H9 (cell line): ENCODE results near the gene ACVR1B. TPM values are rescaled to one million over a fixed set of nuclear protein-coding genes. Genes with fewer than 3 reads are reported as not detected.

Experiments used
- DNase-seq: peaks from one replicate; pipeline ENCODE4 v3.0.0-alpha.2; 2017
- H2AFZ ChIP-seq: one replicate; pipeline ENCODE4 v1.6.1; 2013; ENCODE audit warnings: mild to moderate bottlenecking, low read length, control low read depth, moderate library complexity
- H2AK5ac ChIP-seq: 2 replicates; pipeline ENCODE4 v1.6.1; 2013; ENCODE audit warnings: low read length, control low read depth, mixed read lengths; ENCODE audit not compliant: insufficient read length
- H2BK120ac ChIP-seq: one replicate; pipeline ENCODE4 v1.6.1; 2013; ENCODE audit warnings: low read depth, mild to moderate bottlenecking, low read length, control low read depth, inconsistent platforms; ENCODE audit not compliant: poor library complexity, severe bottlenecking
- H2BK12ac ChIP-seq: 2 replicates; pipeline ENCODE4 v1.6.1; 2013; ENCODE audit warnings: low read length, control low read depth, mixed read lengths, low read depth; ENCODE audit not compliant: insufficient read length
- H2BK15ac ChIP-seq: 2 replicates; pipeline ENCODE4 v1.6.1; 2013; ENCODE audit warnings: low read depth, low read length, control low read depth
- H2BK20ac ChIP-seq: one replicate; pipeline ENCODE4 v1.6.1; 2013; ENCODE audit warnings: low read depth, mild to moderate bottlenecking, low read length, control low read depth, inconsistent platforms; ENCODE audit not compliant: poor library complexity, severe bottlenecking
- H2BK5ac ChIP-seq: 2 replicates; pipeline ENCODE4 v1.6.1; 2013; ENCODE audit warnings: low read length, control low read depth, mixed read lengths; ENCODE audit not compliant: insufficient read length
- H3K14ac ChIP-seq: 2 replicates; pipeline ENCODE4 v1.6.1; 2013; ENCODE audit warnings: low read length, control low read depth; ENCODE audit not compliant: insufficient read depth
- H3K18ac ChIP-seq: 2 replicates; pipeline ENCODE4 v1.6.1; 2013; ENCODE audit warnings: low read depth, mild to moderate bottlenecking, mixed read lengths, low read length, control low read depth; ENCODE audit not compliant: insufficient read length
- H3K23ac ChIP-seq: 2 replicates; pipeline ENCODE4 v1.6.1; 2013; ENCODE audit warnings: low read length, control low read depth, mixed read lengths, low read depth; ENCODE audit not compliant: insufficient read length
- H3K23me2 ChIP-seq: 2 replicates; pipeline ENCODE4 v1.6.1; 2013; ENCODE audit warnings: low read depth, mild to moderate bottlenecking, mixed read lengths, low read length, control low read depth; ENCODE audit not compliant: insufficient read length, poor library complexity, severe bottlenecking
- H3K27ac ChIP-seq: 2 replicates; pipeline ENCODE4 v1.5.1; 2013; ENCODE audit warnings: low read length, control low read depth, mixed read lengths, low read depth; ENCODE audit not compliant: insufficient read length
- H3K27me3 ChIP-seq: 2 replicates; pipeline ENCODE4 v1.6.1; 2013; ENCODE audit warnings: low read length, control low read depth, inconsistent platforms; ENCODE audit not compliant: insufficient read depth
- H3K4ac ChIP-seq: 2 replicates; pipeline ENCODE4 v1.6.1; 2013; ENCODE audit warnings: low read depth, mild to moderate bottlenecking, control low read depth, inconsistent platforms, low read length, moderate library complexity
- H3K4me1 ChIP-seq: 2 replicates; pipeline ENCODE4 v1.6.1; 2013; ENCODE audit warnings: low read length, control low read depth, inconsistent platforms; ENCODE audit not compliant: insufficient read depth
- H3K4me2 ChIP-seq: 2 replicates; pipeline ENCODE4 v1.6.1; 2013; ENCODE audit warnings: low read length, control low read depth, mixed read lengths; ENCODE audit not compliant: insufficient read length, insufficient read depth
- H3K56ac ChIP-seq: 2 replicates; pipeline ENCODE4 v1.6.1; 2013; ENCODE audit warnings: low read depth, mild to moderate bottlenecking, mixed read lengths, low read length, control low read depth; ENCODE audit not compliant: insufficient read length
- H3K79me1 ChIP-seq: 2 replicates; pipeline ENCODE4 v1.6.1; 2013; ENCODE audit warnings: low read depth, mild to moderate bottlenecking, moderate library complexity, low read length, control low read depth, inconsistent platforms; ENCODE audit not compliant: insufficient read depth, poor library complexity, severe bottlenecking
- H3K79me2 ChIP-seq: 2 replicates; pipeline ENCODE4 v1.6.1; 2013; ENCODE audit warnings: low read length, control low read depth, inconsistent platforms; ENCODE audit not compliant: insufficient read depth
- H3K9ac ChIP-seq: 2 replicates; pipeline ENCODE4 v1.6.1; 2013; ENCODE audit warnings: low read length, control low read depth, mixed read lengths; ENCODE audit not compliant: insufficient read length; ENCODE audit errors: extremely low read depth
- H3K9me3 ChIP-seq: one replicate; pipeline ENCODE4 v1.6.1; 2013; ENCODE audit warnings: low read depth, low read length, inconsistent platforms; ENCODE audit not compliant: control insufficient read depth
- H3T11ph ChIP-seq: one replicate; pipeline ENCODE4 v1.6.1; 2013; ENCODE audit warnings: mild to moderate bottlenecking, low read length, control low read depth, inconsistent platforms
- H4K20me1 ChIP-seq: one replicate; pipeline ENCODE4 v1.6.1; 2013; ENCODE audit not compliant: control insufficient read depth, insufficient read length, insufficient read depth
- H4K5ac ChIP-seq: 2 replicates; pipeline ENCODE4 v1.6.1; 2013; ENCODE audit warnings: low read depth, mild to moderate bottlenecking, mixed read lengths, low read length, control low read depth; ENCODE audit not compliant: insufficient read length
- H4K8ac ChIP-seq: replicated peaks from 2 replicates; pipeline ENCODE4 v1.6.1; 2013; ENCODE audit warnings: low read length, control low read depth, mixed read lengths, low read depth; ENCODE audit not compliant: insufficient read length
- H4K91ac ChIP-seq: 2 replicates; pipeline ENCODE4 v1.6.1; 2013; ENCODE audit warnings: low read depth, mild to moderate bottlenecking, moderate library complexity, mixed read lengths, low read length, control low read depth; ENCODE audit not compliant: insufficient read length
- H3K27ac Mint-ChIP-seq, 3 experiments: 2 replicates in 2 of 3; 3 replicates in 1 of 3; pipeline ENCODE4 v1.8.0; 2020 to 2021; ENCODE audit warnings: mixed read lengths in 3 of 3, mild to moderate bottlenecking in 1 of 3, moderate library complexity in 1 of 3
- H3K27me3 Mint-ChIP-seq: 2 replicates; pipeline ENCODE4 v1.8.0; 2021; ENCODE audit warnings: low read depth, mild to moderate bottlenecking, moderate library complexity, mixed read lengths
- H3K36me3 Mint-ChIP-seq, 3 experiments: 2 replicates in 2 of 3; 3 replicates in 1 of 3; pipeline ENCODE4 v1.8.0; 2020 to 2021; ENCODE audit warnings: low read depth in 3 of 3, mixed read lengths in 3 of 3; ENCODE audit not compliant: insufficient read depth in 1 of 3
- H3K4me1 Mint-ChIP-seq, 2 experiments: 2 replicates each; pipeline ENCODE4 v1.8.0; 2020; ENCODE audit warnings: mixed read lengths in 2 of 2
- H3K4me3 Mint-ChIP-seq, 2 experiments: 2 replicates in 1 of 2; 3 replicates in 1 of 2; pipeline ENCODE4 v1.8.0; 2020 to 2021; ENCODE audit warnings: mild to moderate bottlenecking in 2 of 2, mixed read lengths in 2 of 2, moderate library complexity in 1 of 2
- H3K9me3 Mint-ChIP-seq, 2 experiments: 2 replicates in 1 of 2; 3 replicates in 1 of 2; pipeline ENCODE4 v1.8.0; 2020; ENCODE audit warnings: mild to moderate bottlenecking in 2 of 2, mixed read lengths in 2 of 2, moderate library complexity in 1 of 2
- WGBS: extraction: QIAGEN DNeasy Blood & Tissue Kit; methylation state at CpG from one replicate; pipeline ENCODE4 v1.1.7; 2013; ENCODE audit warnings: missing lambda C conversion rate, low lambda C conversion rate, mixed read lengths; ENCODE audit not compliant: insufficient read length; ENCODE audit errors: extremely low coverage; 5-methylcytosine and 5-hydroxymethylcytosine counted together
- total RNA-seq: library from RNA; stranded (reverse); gene quantifications from 2 replicates; pipeline ENCODE4 v1.2.1, GENCODE V29; 2021
- TF ChIP-seq, protein P1 (sequence below): fragments of 200-600 bp; sonication (generic); conservative IDR thresholded peaks from 3 replicates; pipeline ENCODE4 v1.8.0; 2021; ENCODE audit warnings: antibody characterized with exemption, mild to moderate bottlenecking

The ACVR1B gene
- total RNA-seq, 1 experiment from 2014 or later = 16.3 TPM

GRCh38 chr12:51947246-51947996, 4.1 kb upstream of the ACVR1B start:
- Mint-ChIP-seq H3K9me3 (peaks cover 12 to 15% of the 10 kb centered on the region in 2 experiments), H3K27me3 (peaks cover 75% of the 10 kb centered on the region), H3K27ac (no peak overlapping the region), H3K4me1 (peaks cover under 1% of the 10 kb centered on the region in 2 experiments; a peak in 1 of 4 replicates), H3K4me3 (no peak overlapping the region), H3K36me3 (peaks cover 0 to 5% (median 5%) of the 10 kb centered on the region in 3 experiments; a peak in 4 of 7 replicates)
- H3K23ac ChIP-seq = no peak overlapping the region
- no CpG with 5 or more reads among the region's 8 CpGs for WGBS
- no peak overlapping the region for H3K56ac ChIP-seq
- no peak overlapping the region for H2BK20ac ChIP-seq
- no peak overlapping the region for H2BK5ac ChIP-seq
- no peaks in the 10 kb centered on the region for H3K4me1 ChIP-seq
- H2BK15ac ChIP-seq = no peak overlapping the region
- peaks cover 27% of the 10 kb centered on the region; the same call in 1 of the 2 replicates for H3K27me3 ChIP-seq
- no peaks in the 10 kb centered on the region for H3K79me2 ChIP-seq
- H4K5ac ChIP-seq = no peak overlapping the region
- H3T11ph ChIP-seq = no peak overlapping the region
- TF ChIP-seq, protein P1, sequence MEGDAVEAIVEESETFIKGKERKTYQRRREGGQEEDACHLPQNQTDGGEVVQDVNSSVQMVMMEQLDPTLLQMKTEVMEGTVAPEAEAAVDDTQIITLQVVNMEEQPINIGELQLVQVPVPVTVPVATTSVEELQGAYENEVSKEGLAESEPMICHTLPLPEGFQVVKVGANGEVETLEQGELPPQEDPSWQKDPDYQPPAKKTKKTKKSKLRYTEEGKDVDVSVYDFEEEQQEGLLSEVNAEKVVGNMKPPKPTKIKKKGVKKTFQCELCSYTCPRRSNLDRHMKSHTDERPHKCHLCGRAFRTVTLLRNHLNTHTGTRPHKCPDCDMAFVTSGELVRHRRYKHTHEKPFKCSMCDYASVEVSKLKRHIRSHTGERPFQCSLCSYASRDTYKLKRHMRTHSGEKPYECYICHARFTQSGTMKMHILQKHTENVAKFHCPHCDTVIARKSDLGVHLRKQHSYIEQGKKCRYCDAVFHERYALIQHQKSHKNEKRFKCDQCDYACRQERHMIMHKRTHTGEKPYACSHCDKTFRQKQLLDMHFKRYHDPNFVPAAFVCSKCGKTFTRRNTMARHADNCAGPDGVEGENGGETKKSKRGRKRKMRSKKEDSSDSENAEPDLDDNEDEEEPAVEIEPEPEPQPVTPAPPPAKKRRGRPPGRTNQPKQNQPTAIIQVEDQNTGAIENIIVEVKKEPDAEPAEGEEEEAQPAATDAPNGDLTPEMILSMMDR = no peak
- no peak overlapping the region for H3K18ac ChIP-seq
- no peak overlapping the region for H2AFZ ChIP-seq
- H3K27ac ChIP-seq = no peak overlapping the region
- H2BK120ac ChIP-seq = no peak overlapping the region
- no peaks in the 10 kb centered on the region for H3K79me1 ChIP-seq
- H4K20me1 ChIP-seq = no peaks in the 10 kb centered on the region
- H3K4me2 ChIP-seq = no peak overlapping the region
- no peak overlapping the region for H2AK5ac ChIP-seq
- no peak overlapping the region for H3K9ac ChIP-seq
- no peak overlapping the region for H2BK12ac ChIP-seq
- DNase-seq = no peak
- H3K4ac ChIP-seq = no peak overlapping the region
- no peak overlapping the region for H3K14ac ChIP-seq
- H3K23me2 ChIP-seq = peaks cover 11% of the 10 kb centered on the region
- H4K91ac ChIP-seq = no peak overlapping the region
- no peak overlapping the region for H4K8ac ChIP-seq
- H3K9me3 ChIP-seq = peaks cover 5% of the 10 kb centered on the region
